H1 (cell line): ENCODE measurements around the gene ZFHX2. TPM values are rescaled to one million over a fixed set of nuclear protein-coding genes. Genes with fewer than 3 reads are reported as not detected.

Source experiments
- CTCF ChIA-PET: fragments of 300-600 bp; sonication (Branson Sonifier 250); formaldehyde crosslinking; loops from one replicate; lab custom pipeline; 2021; ENCODE audit not compliant: partially characterized antibody; lab: Charles Lee
- POLR2A ChIA-PET: fragments of 300-600 bp; sonication (Branson Sonifier 250); formaldehyde crosslinking; loops from one replicate; lab custom pipeline; 2021; ENCODE audit warnings: inconsistent platforms; ENCODE audit not compliant: partially characterized antibody; lab: Charles Lee
- DNase-seq, 2 experiments: peaks; one replicate each; pipeline versions ENCODE4 v3.0.0 to v3.0.0-alpha.2; 2010 to 2022; ENCODE audit warnings: low spot score in 2 of 2, low read depth in 1 of 2, mixed read lengths in 1 of 2
- FAIRE-seq: peaks from 2 replicates; lab custom pipeline; 2011; peaks lifted over from hg19 to GRCh38; lab: Jason Lieb, UNC
- H2AFZ ChIP-seq: 2 replicates; pipeline ENCODE4 v1.8.1; 2012; ENCODE audit warnings: low read length, inconsistent platforms
- H2AK5ac ChIP-seq: 2 replicates; pipeline ENCODE4 v1.6.1; 2013; ENCODE audit warnings: low read depth, low read length
- H2BK120ac ChIP-seq: replicated peaks from 2 replicates; pipeline ENCODE3; 2013; ENCODE audit warnings: low read depth, low read length, inconsistent platforms
- H2BK12ac ChIP-seq: 2 replicates; pipeline ENCODE4 v1.6.1; 2013; ENCODE audit warnings: low read depth, low read length
- H2BK15ac ChIP-seq: 2 replicates; pipeline ENCODE4 v1.6.1; 2013; ENCODE audit warnings: low read length
- H2BK20ac ChIP-seq: 2 replicates; pipeline ENCODE4 v1.6.1; 2013; ENCODE audit warnings: low read length
- H2BK5ac ChIP-seq: 2 replicates; pipeline ENCODE4 v1.6.1; 2013; ENCODE audit warnings: low read depth, low read length
- H3K14ac ChIP-seq: 2 replicates; pipeline ENCODE4 v1.6.1; 2013; ENCODE audit warnings: inconsistent platforms; ENCODE audit not compliant: insufficient read length
- H3K18ac ChIP-seq: 2 replicates; pipeline ENCODE4 v1.6.1; 2013; ENCODE audit warnings: low read length; ENCODE audit errors: extremely low read depth
- H3K23ac ChIP-seq: 2 replicates; pipeline ENCODE4 v1.6.1; 2013; ENCODE audit warnings: inconsistent platforms; ENCODE audit not compliant: insufficient read length
- H3K23me2 ChIP-seq: 2 replicates; pipeline ENCODE4 v1.6.1; 2013; ENCODE audit warnings: low read depth, low read length
- H3K27ac ChIP-seq: 2 replicates; pipeline ENCODE4 v1.6.1; 2011; ENCODE audit warnings: low read depth, low read length, inconsistent platforms
- H3K27me3 ChIP-seq, 4 experiments: replicated peaks in 1 of 4; 1 replicate in 1 of 4; 2 replicates in 3 of 4; pipeline versions ENCODE4 v1.6.1 to v1.8.1; 2011 to 2013; ENCODE audit warnings: low read length in 3 of 4, mild to moderate bottlenecking in 3 of 4, inconsistent platforms in 2 of 4, mixed read lengths in 2 of 4, moderate library complexity in 1 of 4; ENCODE audit not compliant: control insufficient read depth in 3 of 4, insufficient read depth in 3 of 4; ENCODE audit errors: extremely low read depth in 1 of 4
- H3K36me3 ChIP-seq, 4 experiments: 2 replicates each; pipeline versions ENCODE4 v1.6.1 to v1.8.1; 2011 to 2013; ENCODE audit warnings: mild to moderate bottlenecking in 4 of 4, low read length in 3 of 4, moderate library complexity in 2 of 4, control low read depth in 1 of 4, inconsistent platforms in 1 of 4; ENCODE audit not compliant: insufficient read depth in 4 of 4, control insufficient read depth in 2 of 4
- H3K4ac ChIP-seq: replicated peaks from 2 replicates; pipeline ENCODE3; 2013; ENCODE audit warnings: low read length, low read depth, mixed read lengths, inconsistent platforms; ENCODE audit not compliant: insufficient read length
- H3K4me1 ChIP-seq, 4 experiments: replicated peaks in 1 of 4; 1 replicate in 1 of 4; 2 replicates in 3 of 4; pipeline versions ENCODE4 v1.6.1 to v1.8.1; 2011 to 2013; ENCODE audit warnings: low read length in 3 of 4, inconsistent platforms in 2 of 4, mixed read lengths in 1 of 4; ENCODE audit not compliant: insufficient read depth in 4 of 4, control insufficient read depth in 3 of 4
- H3K4me2 ChIP-seq, 2 experiments: 2 replicates each; pipeline versions ENCODE4 v1.6.1 to v1.8.1; 2011 to 2013; ENCODE audit warnings: low read depth in 2 of 2, low read length in 2 of 2, control low read depth in 1 of 2, inconsistent platforms in 1 of 2, mild to moderate bottlenecking in 1 of 2; ENCODE audit not compliant: insufficient read depth in 1 of 2
- H3K4me3 ChIP-seq, 4 experiments: fragments of 200-600, 300-600 bp in 1 of 4; sonication (generic), shearing (Covaris generic), sonication (Bioruptor Twin) in 1 of 4; 2 replicates each; pipeline versions ENCODE4 v1.5.1 to v1.8.1; 2011 to 2016; ENCODE audit warnings: low read length in 4 of 4, low read depth in 3 of 4, control low read depth in 2 of 4, inconsistent platforms in 2 of 4, mild to moderate bottlenecking in 2 of 4, mixed read lengths in 1 of 4, moderate library complexity in 1 of 4; ENCODE audit not compliant: insufficient read depth in 2 of 4; ENCODE audit errors: extremely low read depth in 1 of 4
- H3K56ac ChIP-seq: replicated peaks from 2 replicates; pipeline ENCODE3; 2013; ENCODE audit warnings: low read depth, mild to moderate bottlenecking, mixed read lengths, low read length, inconsistent platforms; ENCODE audit not compliant: insufficient read length
- H3K79me1 ChIP-seq: 2 replicates; pipeline ENCODE4 v1.6.1; 2013; ENCODE audit warnings: low read depth, low read length, control low read depth
- H3K79me2 ChIP-seq, 2 experiments: 2 replicates each; pipeline versions ENCODE4 v1.6.1 to v1.8.1; 2012 to 2013; ENCODE audit warnings: low read length in 2 of 2, mild to moderate bottlenecking in 2 of 2, inconsistent platforms in 1 of 2; ENCODE audit not compliant: insufficient read depth in 2 of 2, control insufficient read depth in 1 of 2
- H3K9ac ChIP-seq, 4 experiments: replicated peaks in 1 of 4; 1 replicate in 1 of 4; 2 replicates in 3 of 4; pipeline versions ENCODE4 v1.6.1 to v1.8.1; 2011 to 2013; ENCODE audit warnings: low read depth in 3 of 4, low read length in 3 of 4, control low read depth in 2 of 4, mild to moderate bottlenecking in 2 of 4, moderate library complexity in 2 of 4, inconsistent platforms in 1 of 4; ENCODE audit errors: extremely low read depth in 1 of 4
- H3K9me3 ChIP-seq, 2 experiments: 2 replicates each; pipeline versions ENCODE4 v1.6.1 to v1.8.1; 2012 to 2013; ENCODE audit warnings: mild to moderate bottlenecking in 2 of 2, moderate library complexity in 2 of 2, control low read depth in 1 of 2, inconsistent platforms in 1 of 2, low read depth in 1 of 2, low read length in 1 of 2, mixed read lengths in 1 of 2; ENCODE audit not compliant: insufficient read depth in 2 of 2
- H4K20me1 ChIP-seq, 2 experiments: replicated peaks in 1 of 2; 2 replicates each; pipeline versions ENCODE3 to v1.8.1; 2011 to 2013; ENCODE audit warnings: inconsistent platforms in 2 of 2, low read length in 2 of 2, mild to moderate bottlenecking in 1 of 2; ENCODE audit not compliant: insufficient read depth in 2 of 2, control insufficient read depth in 1 of 2
- H4K5ac ChIP-seq: 2 replicates; pipeline ENCODE4 v1.6.1; 2013; ENCODE audit warnings: low read length, low read depth, mixed read lengths, inconsistent platforms; ENCODE audit not compliant: insufficient read length
- H4K8ac ChIP-seq: 2 replicates; pipeline ENCODE4 v1.8.0; 2013; ENCODE audit warnings: mild to moderate bottlenecking, moderate library complexity, low read length, inconsistent platforms; ENCODE audit not compliant: insufficient read depth; ENCODE audit errors: extremely low read depth
- H4K91ac ChIP-seq: replicated peaks from 2 replicates; pipeline ENCODE3; 2013; ENCODE audit warnings: low read length, mixed read lengths, inconsistent platforms; ENCODE audit not compliant: insufficient read length
- BCL11A ChIP-seq, 2 experiments: IDR thresholded peaks; one replicate each; pipeline ENCODE4 v1.6.1; 2011; ENCODE audit warnings: low read depth in 2 of 2, low read length in 2 of 2, mild to moderate bottlenecking in 2 of 2
- EP300 ChIP-seq, 2 experiments: IDR thresholded peaks; 1 replicate in 1 of 2; 2 replicates in 1 of 2; pipeline ENCODE4 v1.6.1; 2011 to 2012; ENCODE audit warnings: low read depth in 2 of 2, low read length in 2 of 2, mild to moderate bottlenecking in 2 of 2, borderline replicate concordance in 1 of 2, inconsistent platforms in 1 of 2, moderate library complexity in 1 of 2
- KDM5A ChIP-seq: fragments of 200-600 bp; IDR thresholded peaks from 2 replicates; pipeline ENCODE4 v1.7.1; 2012; ENCODE audit warnings: mild to moderate bottlenecking, low read length, inconsistent platforms, mixed read lengths
- PHF8 ChIP-seq: fragments of 200-600 bp; sonication (generic); conservative IDR thresholded peaks from 2 replicates; pipeline ENCODE4 v1.7.1; 2012; ENCODE audit warnings: low read depth, mild to moderate bottlenecking, inconsistent platforms, low read length, moderate library complexity
- RAD21 ChIP-seq, 2 experiments: IDR thresholded peaks in 1 of 2; conservative IDR thresholded peaks in 1 of 2; 2 replicates each; pipeline ENCODE4 v1.6.1; 2011; ENCODE audit warnings: low read depth in 2 of 2, low read length in 2 of 2, improper control_type of control experiment in 1 of 2, inconsistent platforms in 1 of 2, mild to moderate bottlenecking in 1 of 2, moderate library complexity in 1 of 2
- RNF2 ChIP-seq: fragments of 200-900, 300-1000 bp; sonication (generic); IDR thresholded peaks from 2 replicates; pipeline ENCODE4 v1.7.1; 2016; ENCODE audit warnings: borderline replicate concordance, low read depth, mild to moderate bottlenecking, antibody characterized with exemption, low read length; ENCODE audit not compliant: poor library complexity, severe bottlenecking; ENCODE audit errors: missing control alignments
- SP1 ChIP-seq: IDR thresholded peaks from 2 replicates; pipeline ENCODE4 v1.6.1; 2011; ENCODE audit warnings: low read depth, low read length
- TAF1 ChIP-seq: IDR thresholded peaks from 2 replicates; pipeline ENCODE4 v1.6.1; 2011; ENCODE audit warnings: mild to moderate bottlenecking, low read depth, low read length
- YY1 ChIP-seq: IDR thresholded peaks from 2 replicates; pipeline ENCODE4 v1.6.1; 2011; ENCODE audit warnings: low read depth, mild to moderate bottlenecking, low read length
- WGBS, 2 experiments: shearing (Covaris generic) in 1 of 2; methylation state at CpG; one replicate each; pipeline versions ENCODE4 v1.1.6 to v1.1.7; 2013 to 2015; ENCODE audit warnings: low lambda C conversion rate in 2 of 2, mixed read lengths in 2 of 2, inconsistent platforms in 1 of 2, low coverage in 1 of 2, missing lambda C conversion rate in 1 of 2; ENCODE audit not compliant: insufficient replicate concordance in 2 of 2, insufficient coverage in 1 of 2, insufficient read length in 1 of 2; ENCODE audit errors: extremely low coverage in 1 of 2, missing lambda C conversion rate in 1 of 2; 5-methylcytosine and 5-hydroxymethylcytosine counted together
- polyA plus RNA-seq, 7 experiments: library from polyadenylated mRNA; depleted of rRNA in 3 of 7; stranded (reverse) in 5 of 7; unstranded in 2 of 7; fragments of >200 nt in 5 of 7; fragments of 200-250 nt in 2 of 7; gene quantifications; 1 replicate in 5 of 7; 2 replicates in 1 of 7; 4 replicates in 1 of 7; pipeline versions ENCODE4 v1.2.1 to v1.2.3, GENCODE V29; 2011 to 2013; ENCODE audit warnings: missing spikeins in 2 of 7, mixed read lengths in 2 of 7
- total RNA-seq: library from RNA; stranded (reverse); fragmentation: NEBNext Ultra II Directional; extraction: Animal tissue kit (Norgen Biotek cat#: 25700); gene quantifications from 2 replicates; pipeline ENCODE4 v1.2.1, GENCODE V29; 2021

ZFHX2 gene
- total and polyA plus RNA-seq, 2 of the 8 experiments (the other 6 are each of a cell fraction or from before 2014, with no cell fraction given) = 2.7 to 27.0 TPM

GRCh38 chr14:23483236-23483854, 68.2 kb downstream of the ZFHX2 start:
- Histone ChIP-seq H4K91ac (peak overlapping the region; percentile 31), H3K9ac (no peak overlapping the region), H3K4ac (no peak overlapping the region), H3K27ac (peak overlapping the region; percentile 63; the same call in 1 of the 2 replicates), H3K14ac (no peak overlapping the region), H3K4me2 (peak overlapping the region; percentile 63 to 76), H2BK5ac (peak overlapping the region; percentile 95; the same call in 1 of the 2 replicates), H2BK12ac (no peak overlapping the region), H3K23ac (no peak overlapping the region), H3K36me3 (no peaks in the 10 kb centered on the region; a peak in 1 of 8 replicates), H3K23me2 (peaks cover 1% of the 10 kb centered on the region; the same call in 1 of the 2 replicates), H3K4me1 (peaks cover 14 to 46% (median 36%) of the 10 kb centered on the region in 4 experiments), H3K4me3 (peak overlapping the region in 1 of 4 experiments; percentile 35; a peak in 1 of 8 replicates), H4K8ac (no peak overlapping the region), H3K56ac (no peak overlapping the region), H2BK120ac (peak overlapping the region; percentile 48), H3K9me3 (no peaks in the 10 kb centered on the region), H2BK15ac (no peak overlapping the region), H2AFZ (no peak overlapping the region), H3K79me2 (no peaks in the 10 kb centered on the region), H3K27me3 (peaks cover 0 to 1% (median 0%) of the 10 kb centered on the region in 4 experiments; a peak in 1 of 7 replicates), H4K20me1 (no peaks in the 10 kb centered on the region), H2AK5ac (no peak overlapping the region), H2BK20ac (0 out of 2 replicates have a peak overlapping the region, but pooled peaks have one; percentile 9), H3K18ac (no peak overlapping the region), H4K5ac (peak overlapping the region; percentile 3), H3K79me1 (no peaks in the 10 kb centered on the region; the same call in 1 of the 2 replicates)
- ChIA-PET POLR2A (interaction anchor here (0.9 to 22.8 kb wide), 10 partner anchors 12 to 157 kb away, joined by 3 to 944 read pairs (median 4); partner anchors contain the start of genes AP1G2, THTPA and ZFHX2), CTCF (interaction anchor here (0.8 to 26.8 kb wide), 8 partner anchors 8 to 233 kb away, joined by 3 to 2092 read pairs (median 4); partner anchors contain the start of genes AP1G2, THTPA and ZFHX2)
- DNase-seq (peak in 1 of 2 experiments; percentile 71), FAIRE-seq (peak; percentile 87)
- 20% methylated on average over 8 of the region's 9 CpGs; no CpG with 5 or more reads in 1 of the 2 experiments for WGBS, 2 experiments
- TF ChIP-seq KDM5A = no peak
- TF ChIP-seq EP300 (IDR thresholded peaks at IDR 0.05; ENCODE audit: borderline replicate concordance in 1 of 2, low read depth in 2 of 2, low read length in 2 of 2) = peak in 1 of 2 experiments; percentile 7; a peak in 1 of 3 replicates
- TF ChIP-seq PHF8 = no peak
- TF ChIP-seq YY1 = 0 out of 2 replicates have a peak, but pooled peaks have one; percentile 42
- no peak for TF ChIP-seq BCL11A (IDR thresholded peaks at IDR 0.05; ENCODE audit: low read depth in 2 of 2, low read length in 2 of 2)
- TF ChIP-seq RNF2 = no peak
- 0 out of 2 replicates have a peak, but pooled peaks have one; percentile 69 for TF ChIP-seq SP1
- peak; percentile 29; the same call in 1 of the 2 replicates for TF ChIP-seq TAF1
- peak; percentile 93 to 96 for TF ChIP-seq RAD21 (IDR thresholded peaks at IDR 0.05 in 1 of 2, conservative IDR thresholded peaks at IDR 0.05 in 1 of 2; ENCODE audit: low read depth in 2 of 2, low read length in 2 of 2)
